ENCODE results near the gene FALEC.

The FALEC gene

GRCh38 chr1:150512846-150513245 is 2.7 kb upstream of the FALEC start:
- no peak for DNase-seq

- DNase-seq = no peak
Observed at GRCh38 chr1:150513351-150513791, 2.2 kb upstream of the FALEC start.

GRCh38 chr1:150514260-150514659 is 1.3 kb upstream of the FALEC start:
- DNase-seq = no peak

- DNase-seq = no peak
Observed at GRCh38 chr1:150514913-150515327, 632 bp upstream of the FALEC start.

GRCh38 chr1:150516050-150516591 is 569 bp downstream of the FALEC start:
- no peak for DNase-seq

- DNase-seq = no peak
Observed at GRCh38 chr1:150516616-150517015, 1.1 kb downstream of the FALEC start.

- no peak for DNase-seq
Observed at GRCh38 chr1:150521196-150521968, 5.8 kb downstream of the FALEC start.

- no peak for DNase-seq
Observed at GRCh38 chr1:150525348-150525747, 9.8 kb downstream of the FALEC start.

GRCh38 chr1:150528196-150528595 is 12.6 kb downstream of the FALEC start:
- no peak for DNase-seq

GRCh38 chr1:150529017-150529416 is 13.5 kb downstream of the FALEC start:
- no peak for DNase-seq

- no peak for DNase-seq
Observed at GRCh38 chr1:150530491-150531159, 15.1 kb downstream of the FALEC start.

- no peak for DNase-seq
Observed at GRCh38 chr1:150532860-150533259, 17.3 kb downstream of the FALEC start.

GRCh38 chr1:150534002-150534401 is 18.4 kb downstream of the FALEC start:
- no peak for DNase-seq

GRCh38 chr1:150535511-150536287 is 20.1 kb downstream of the FALEC start:
- no peak for DNase-seq

- no peak for DNase-seq
Observed at GRCh38 chr1:150536836-150537731, 21.5 kb downstream of the FALEC start.

- DNase-seq = no peak
Observed at GRCh38 chr1:150537732-150538684, 22.5 kb downstream of the FALEC start.

- DNase-seq = no peak
Observed at GRCh38 chr1:150543500-150544143, 28.1 kb downstream of the FALEC start.

GRCh38 chr1:150544204-150544603 is 28.7 kb downstream of the FALEC start:
- DNase-seq = no peak

GRCh38 chr1:150545486-150546032 is 30.0 kb downstream of the FALEC start:
- no peak for DNase-seq

GRCh38 chr1:150546294-150546937 is 30.9 kb downstream of the FALEC start:
- no peak for DNase-seq

Data from cerebellar nuclear complex (tissue), 1 donor.